CD4-positive, alpha-beta T cell treated with Interleukin-12 subunit alpha and Interleukin-12 subunit beta, for 1 hour (primary cell): ENCODE data around the gene ROR1.
"Not testable (repeated sequence)": the region's sequence is repeated elsewhere in the genome, so short reads cannot be mapped to it uniquely, and the experiment has no call there.

Source experiments
- DNase-seq: peaks from one replicate; pipeline ENCODE4 v3.0.0-alpha.2; 2020

Gene ROR1

DNA sequence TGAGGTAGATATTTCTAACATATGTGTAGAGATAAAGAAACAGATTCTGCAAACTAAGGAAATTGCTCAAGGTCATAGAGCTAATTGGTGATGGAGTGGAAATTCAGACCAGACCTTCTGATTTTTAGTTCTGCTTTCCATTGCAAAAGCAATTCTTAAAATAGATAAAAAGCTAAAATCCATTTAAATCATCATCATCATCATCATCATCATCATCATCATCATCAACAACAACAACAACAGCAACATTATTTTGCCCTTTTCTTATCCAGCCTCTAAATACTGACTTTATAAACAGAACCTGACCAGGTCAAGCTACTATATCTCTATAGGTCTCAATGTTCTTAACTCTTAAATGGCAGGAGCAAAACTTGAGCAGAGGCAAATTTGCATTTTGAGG, 14.0 kb upstream of the ROR1 start:
- no peak for DNase-seq

GRCh38 chr1:63770381-63770780, 3.4 kb upstream of the ROR1 start:
- DNase-seq, result no peak

GRCh38 chr1:63772201-63772600, 1.6 kb upstream of the ROR1 start:
- DNase-seq, result no peak

GRCh38 chr1:63772876-63773275, 941 bp upstream of the ROR1 start:
- no peak for DNase-seq

DNA sequence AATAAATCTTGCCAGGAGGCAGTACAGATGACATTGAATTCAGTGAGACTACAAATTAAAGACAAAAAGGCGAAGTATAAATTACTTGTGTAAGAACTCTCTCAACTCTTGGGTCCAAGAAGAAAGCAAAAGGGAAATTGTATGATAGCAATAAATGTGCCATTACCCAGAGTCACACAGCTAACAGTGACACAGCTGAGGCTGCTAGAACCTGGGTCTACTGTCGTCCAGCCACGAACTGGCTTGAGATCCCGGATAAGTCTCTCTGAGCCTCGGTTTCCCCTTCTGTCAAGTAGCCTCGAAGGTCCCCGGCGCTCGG, 362 bp upstream of the ROR1 start:
- no peak for DNase-seq

GRCh38 chr1:63774617-63775417, 1.0 kb downstream of the ROR1 start:
- DNase-seq, result no peak

GRCh38 chr1:63775418-63776127, 1.8 kb downstream of the ROR1 start:
- DNase-seq, result no peak

DNA sequence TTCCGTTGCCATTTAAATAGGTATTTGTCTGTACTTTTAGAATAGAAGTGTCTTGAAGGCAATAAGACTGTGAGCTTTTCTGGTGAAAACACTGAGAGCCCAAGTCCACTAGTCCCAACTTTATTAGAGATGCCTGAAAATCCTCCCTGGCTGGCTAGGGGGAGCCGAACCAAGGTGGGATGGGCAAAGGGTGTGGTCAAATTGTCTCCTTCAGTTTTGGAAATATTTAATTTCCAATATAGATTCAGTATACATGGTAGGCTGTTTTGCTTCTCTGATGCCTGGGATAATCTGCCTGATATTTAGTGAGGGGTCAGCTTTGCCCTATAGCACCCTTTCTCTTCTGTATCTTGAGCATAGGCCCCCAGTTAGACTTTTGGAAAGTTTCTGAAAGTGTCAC, 3.5 kb downstream of the ROR1 start:
- DNase-seq, result no peak

GRCh38 chr1:63777965-63778880, 4.4 kb downstream of the ROR1 start:
- no peak for DNase-seq

GRCh38 chr1:63779338-63780211, 5.8 kb downstream of the ROR1 start:
- no peak for DNase-seq

GRCh38 chr1:63780565-63780964, 6.7 kb downstream of the ROR1 start:
- no peak for DNase-seq

DNA sequence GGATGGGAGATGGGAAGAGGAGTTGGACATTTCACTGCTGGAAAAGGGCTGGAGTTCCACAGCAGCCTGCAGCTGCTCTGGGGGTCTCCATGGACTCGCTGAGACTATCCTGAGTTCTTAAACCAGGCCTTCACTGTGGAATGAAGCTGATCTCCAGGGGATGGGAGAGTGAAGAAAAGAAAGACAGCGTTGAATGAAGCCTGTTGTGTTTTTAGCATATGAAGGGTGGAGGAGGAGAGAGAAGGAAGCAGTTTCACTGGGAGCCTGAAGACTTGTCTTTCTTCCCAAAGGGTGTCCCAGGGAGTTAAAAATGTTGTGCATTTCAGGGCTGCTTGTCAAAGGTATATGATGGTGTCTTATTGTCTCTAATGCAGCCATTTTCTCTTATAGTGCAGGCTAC, 9.2 kb downstream of the ROR1 start:
- DNase-seq, result no peak

- no peak for DNase-seq
These were observed 10.3 kb downstream of the ROR1 start for GRCh38 chr1:63784083-63784482.

DNA sequence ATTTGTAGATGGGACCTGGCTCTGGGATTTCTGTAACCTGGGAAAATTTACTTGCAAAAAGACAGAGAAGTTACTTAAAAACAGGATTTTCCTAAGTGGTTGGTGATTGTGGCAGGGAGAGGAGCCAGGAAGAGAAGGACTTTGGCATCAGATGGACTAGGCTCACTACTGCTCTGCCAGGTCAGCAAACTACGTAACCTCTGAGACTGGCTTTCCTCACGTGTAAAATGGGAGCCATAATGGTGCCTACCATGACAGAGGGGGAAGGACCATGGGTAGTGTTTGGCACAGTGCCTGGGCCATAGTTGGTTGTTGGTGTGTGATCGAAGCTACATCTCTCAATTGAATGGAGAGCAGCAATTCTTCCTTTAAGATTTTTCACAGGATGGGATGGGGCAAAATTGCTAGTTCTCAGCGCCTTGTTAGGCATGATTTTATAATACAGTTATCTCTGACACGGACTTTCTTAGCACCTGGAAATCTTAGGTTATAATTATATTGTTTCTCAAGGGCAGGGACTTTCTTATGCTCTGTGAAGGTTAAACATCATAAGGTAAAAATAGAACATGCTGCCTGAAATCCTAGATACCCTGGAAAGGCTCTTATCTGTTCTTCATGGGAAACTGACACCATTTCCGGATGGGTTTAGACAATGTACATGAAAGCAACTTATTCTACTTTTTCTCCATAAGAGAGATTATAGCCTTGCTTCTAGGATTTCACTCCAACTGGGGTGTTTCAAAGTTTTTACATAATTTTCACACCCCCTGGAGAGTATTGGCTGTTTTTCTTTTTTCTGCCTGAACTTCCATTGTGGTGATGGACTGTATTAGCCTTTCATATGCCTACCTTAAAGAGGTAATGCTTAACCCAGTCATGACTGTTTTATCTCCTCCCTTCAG, 10.9 kb downstream of the ROR1 start:
- DNase-seq, result no peak

- not testable (repeated sequence) for DNase-seq
These were observed 13.5 kb downstream of the ROR1 start for GRCh38 chr1:63787270-63787669.

- DNase-seq, result no peak
These were observed 14.1 kb downstream of the ROR1 start for GRCh38 chr1:63787875-63788274.

DNA sequence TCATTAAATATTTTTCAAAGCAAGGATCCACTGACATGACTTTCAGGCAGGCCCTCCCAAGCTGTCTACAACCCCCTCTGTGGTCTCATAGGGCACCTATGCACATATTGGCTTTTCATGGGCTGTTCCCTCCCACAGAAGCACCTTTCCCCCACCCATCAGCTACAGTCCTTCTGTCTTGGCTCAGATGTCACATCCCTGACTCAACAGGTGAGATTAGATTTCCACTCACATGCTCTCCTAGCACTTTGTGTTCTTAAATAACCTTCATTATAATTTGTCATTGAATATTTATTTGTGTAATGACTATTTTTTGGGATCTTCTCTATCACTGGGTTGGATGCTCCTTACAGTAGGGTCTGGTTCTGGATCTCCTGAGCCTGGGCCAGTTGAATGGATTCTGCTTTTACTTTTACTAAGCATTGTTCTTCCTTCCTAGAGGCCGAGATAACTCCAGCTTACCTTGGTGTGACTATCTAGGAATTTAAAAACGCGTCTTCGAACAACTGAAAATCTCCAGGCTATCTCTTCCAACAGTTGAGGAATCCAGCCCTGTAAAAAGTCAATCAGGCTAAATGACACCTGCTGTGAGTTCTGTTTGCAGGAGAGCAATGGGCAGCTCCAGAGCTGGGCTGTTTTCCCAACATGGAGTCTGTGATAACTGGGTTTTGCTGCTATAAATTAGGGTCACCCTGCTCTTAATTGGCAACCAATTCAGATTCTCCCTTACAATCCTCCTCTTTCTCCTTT, 16.2 kb downstream of the ROR1 start:
- no peak for DNase-seq

DNA sequence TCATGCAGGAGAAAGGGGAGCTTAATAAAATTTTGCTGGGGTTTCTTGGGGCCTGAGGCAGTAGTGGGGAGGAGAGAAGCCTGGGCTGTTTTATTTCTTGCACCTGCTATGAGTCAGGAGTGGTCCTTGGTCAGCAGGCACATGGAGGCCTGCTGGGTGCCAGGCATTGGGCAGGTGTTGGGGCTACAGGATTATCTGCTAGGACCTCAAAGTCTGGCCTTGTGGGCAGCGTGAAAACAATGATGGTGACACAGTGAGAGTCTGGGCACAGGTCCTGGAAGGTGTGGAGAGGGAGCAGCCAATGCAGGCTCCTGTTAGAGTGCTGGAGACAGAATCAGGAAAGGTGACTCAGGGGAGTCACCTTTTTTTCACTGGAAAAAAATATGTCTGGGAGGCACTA, 17.2 kb downstream of the ROR1 start:
- no peak for DNase-seq

DNA sequence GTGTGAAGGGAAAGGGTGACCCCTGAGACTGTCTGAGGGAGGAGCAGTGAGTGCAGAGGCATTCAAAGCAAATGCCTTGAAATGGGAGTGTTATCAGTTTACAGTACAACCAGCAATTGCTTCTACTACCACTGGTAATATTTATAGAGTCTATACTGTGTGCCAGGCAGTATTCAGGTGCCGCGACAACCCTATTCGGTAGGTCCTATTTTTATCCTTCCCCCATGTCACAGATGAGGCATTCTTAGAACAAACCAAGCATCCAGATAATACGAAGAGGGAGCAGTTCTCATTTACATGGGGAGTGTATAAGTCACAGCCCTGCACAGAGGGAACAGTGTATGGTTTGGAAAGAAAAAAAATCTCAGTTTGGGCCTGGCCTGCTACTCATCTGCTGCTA, 18.3 kb downstream of the ROR1 start:
- DNase-seq, result no peak

GRCh38 chr1:63793741-63794240, 20.0 kb downstream of the ROR1 start:
- DNase-seq, result no peak

DNA sequence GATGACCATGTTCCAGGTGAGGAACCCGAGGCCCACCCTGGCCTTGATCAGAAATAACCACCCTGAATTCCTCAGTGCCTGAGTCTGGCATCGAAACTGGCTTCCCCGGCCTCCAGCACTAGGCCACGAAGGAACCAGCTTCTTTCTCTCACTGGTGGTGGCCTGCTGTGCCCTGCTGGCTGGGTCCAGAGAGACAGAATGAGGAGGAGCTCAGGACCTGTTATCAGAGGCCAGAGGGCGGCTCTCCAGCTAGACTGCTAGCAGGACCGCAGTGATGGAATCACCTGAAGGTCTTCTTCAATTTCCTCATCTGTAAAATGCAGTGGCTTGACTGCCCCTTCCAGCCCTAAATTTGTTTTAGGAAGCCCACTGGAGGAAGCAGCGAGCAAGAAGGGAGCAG, 20.5 kb downstream of the ROR1 start:
- no peak for DNase-seq
